ELF-1 (cell line): ENCODE data around the gene OR6K2.

Experiments
- DNase-seq: peaks from one replicate; pipeline ENCODE4 v3.0.0-alpha.2; 2016; ENCODE audit warnings: low read depth, low spot score

OR6K2 gene

GRCh38 chr1:158686111-158687009 lies 14.1 kb downstream of the OR6K2 start, which contains the start of gene SPTA1:
Gene SPTA1 (minus strand): TSS chr1:158686715. CDS start chr1:158686517, 198 bp downstream.
- DNase-seq: no peak

DNA sequence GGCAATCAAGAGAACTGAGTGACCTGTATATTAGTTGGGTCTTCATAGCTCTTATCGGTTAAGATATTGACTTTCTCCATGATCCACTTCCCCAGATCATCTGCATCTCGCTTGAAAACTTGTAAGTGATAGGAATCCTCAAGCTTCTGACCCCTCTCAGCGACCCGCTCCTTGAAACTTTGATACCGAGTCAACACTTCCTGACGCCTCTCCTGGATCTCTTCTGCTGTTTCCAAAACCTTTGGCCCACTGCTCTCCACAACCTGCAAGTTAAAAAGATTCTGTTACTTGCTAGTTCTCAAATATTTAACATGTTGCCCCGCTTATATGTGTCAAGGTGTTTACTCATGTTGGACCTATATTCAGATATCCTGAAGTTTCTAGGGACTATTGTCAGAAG lies 15.4 kb downstream of the OR6K2 start:
- no peak for DNase-seq

- no peak for DNase-seq
These were observed 18.8 kb downstream of the OR6K2 start for GRCh38 chr1:158681606-158682005.

GRCh38 chr1:158679289-158679688 lies 21.2 kb downstream of the OR6K2 start:
- no peak for DNase-seq

DNA sequence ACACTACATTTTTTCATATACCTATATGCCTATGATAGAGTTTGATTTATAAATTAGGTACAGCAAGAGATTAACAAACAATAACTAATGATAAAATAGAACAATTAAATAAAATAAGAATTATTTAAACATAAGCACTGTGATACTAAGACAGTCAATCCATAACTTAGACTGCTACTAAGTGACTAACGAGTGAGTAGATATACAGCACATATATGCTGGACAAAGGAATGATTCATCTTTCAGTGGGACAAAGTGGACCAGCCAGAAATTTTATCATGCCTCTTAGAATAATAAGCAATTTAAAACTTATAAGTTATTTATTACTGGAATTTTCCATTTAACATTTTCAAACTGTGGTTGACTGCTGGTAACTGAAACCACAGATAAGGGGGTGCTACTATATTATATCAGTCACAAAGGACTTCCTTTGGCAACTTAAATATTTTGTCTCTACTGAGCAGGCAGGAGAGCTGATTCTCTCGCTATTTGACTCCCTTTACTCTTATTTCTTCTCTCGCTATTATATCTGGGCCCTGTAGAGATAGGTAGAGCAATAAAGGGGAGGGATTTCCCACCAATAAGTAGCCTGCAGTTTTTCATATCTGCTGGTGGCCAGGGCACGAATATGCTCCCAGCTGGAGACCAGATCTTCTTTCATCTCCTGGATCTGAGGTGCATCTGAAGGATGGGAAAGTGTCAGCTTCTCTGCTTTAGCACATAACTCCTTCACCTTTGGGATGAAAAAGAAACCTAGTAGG lies 24.7 kb downstream of the OR6K2 start:
- no peak for DNase-seq

DNA sequence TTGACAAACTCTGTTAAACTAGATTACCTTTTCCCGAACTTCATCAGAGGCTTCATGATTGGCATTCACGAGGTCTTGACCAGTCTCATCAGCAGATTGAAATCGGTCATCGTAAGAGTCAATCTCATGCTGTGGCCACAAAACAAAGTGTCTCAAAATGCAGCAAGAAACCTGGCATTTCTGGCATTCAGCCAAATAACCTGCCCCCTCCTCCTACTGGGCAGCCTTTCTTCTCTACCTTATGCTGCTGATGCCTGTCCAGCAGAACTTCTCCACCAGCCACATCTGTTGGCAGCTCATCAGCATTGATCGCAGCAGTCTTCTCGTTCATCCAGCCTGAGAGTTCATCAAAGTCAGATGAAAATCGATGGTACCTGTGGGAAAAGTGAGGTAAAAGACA lies 26.1 kb downstream of the OR6K2 start:
- DNase-seq: no peak

GRCh38 chr1:158666037-158666436 lies 34.4 kb downstream of the OR6K2 start:
- no peak for DNase-seq

DNA sequence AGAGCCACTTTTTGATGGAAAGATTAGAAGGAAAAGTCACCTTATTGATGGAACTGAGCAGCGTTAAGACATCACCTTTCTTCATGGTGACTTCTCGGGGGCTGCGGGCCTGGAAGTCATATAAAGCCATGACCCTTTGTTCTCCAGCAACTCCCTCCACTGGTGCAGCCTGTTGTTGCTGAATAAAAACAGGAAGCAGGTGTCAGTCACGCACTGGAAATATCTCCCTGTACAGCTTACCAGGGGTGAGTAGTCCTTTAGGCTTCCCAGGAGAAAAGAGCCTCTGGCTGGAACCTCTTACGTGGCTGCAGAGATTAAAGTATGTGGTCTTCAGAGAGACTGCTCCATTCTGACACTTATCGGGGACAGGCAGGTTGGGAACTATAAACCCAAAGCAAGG lies 45.9 kb downstream of the OR6K2 start:
- DNase-seq: peak; percentile 1

GRCh38 chr1:158654086-158654485 lies 46.4 kb downstream of the OR6K2 start:
- no peak for DNase-seq

DNA sequence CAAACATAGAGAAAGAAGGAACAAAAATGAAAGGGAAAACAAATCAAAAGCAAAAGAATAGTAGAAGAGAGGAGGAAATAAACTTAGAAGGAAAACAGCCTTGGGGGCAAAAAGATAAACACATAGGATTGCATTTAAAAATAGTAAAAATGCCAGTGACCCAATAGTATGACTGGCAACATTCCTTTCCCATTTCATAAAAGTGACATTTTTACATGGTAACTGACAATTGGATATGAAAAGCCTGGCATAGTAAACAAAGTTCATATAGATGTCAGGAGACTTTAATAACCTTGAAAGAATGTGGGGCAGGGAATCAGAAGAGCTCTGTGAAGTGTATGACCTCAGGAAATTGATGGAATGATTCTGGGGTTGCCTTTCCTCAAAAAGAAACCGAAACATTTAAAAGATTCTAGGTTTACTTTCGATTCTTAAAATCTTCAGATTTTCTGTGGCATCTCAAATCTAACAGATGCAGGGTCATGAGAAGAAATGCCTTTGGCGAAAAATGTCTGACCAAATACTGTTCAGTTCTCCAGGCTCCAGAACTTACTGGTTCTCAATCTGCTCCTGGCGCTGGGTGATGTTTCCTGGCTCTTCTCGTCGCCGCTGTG lies 47.6 kb downstream of the OR6K2 start:
- no peak for DNase-seq
